GM19240 (cell line): ENCODE data around the gene RAMACL.

Source experiments
- DNase-seq: peaks from one replicate; pipeline ENCODE4 v3.0.0; 2011; ENCODE audit warnings: low spot score; ENCODE audit not compliant: insufficient read length

The RAMACL gene

GRCh38 chr6:166533205-166533824, 53.2 kb downstream of the RAMACL start:
- DNase-seq = no peak
